ENCODE results near the gene TMEM47. TPM values are rescaled to one million over a fixed set of nuclear protein-coding genes. Genes with fewer than 3 reads are reported as not detected.

The TMEM47 gene
- total RNA-seq (2022; extraction: Qiagen RNA extraction; ENCODE audit: low read depth): 0.56 to 1.1 TPM (median 0.84 TPM) in 5 replicates

GRCh38 chrX:34656842-34657725, at the start of gene TMEM47:
Gene TMEM47 (minus strand): TSS chrX:34657285. CDS start chrX:34657029, 256 bp downstream.

All from A549 treated with DMSO at 1 μM for 4 hours (cell line).